Right renal pelvis (tissue), 4 donors: ENCODE measurements around the gene HSP90AA1. TPM values are rescaled to one million over a fixed set of nuclear protein-coding genes. Genes with fewer than 3 reads are reported as not detected.
"Not testable (repeated sequence)": the region's sequence is repeated elsewhere in the genome, so short reads cannot be mapped to it uniquely, and the experiment has no call there.

Source experiments
- DNase-seq, 4 donors: peaks; one replicate each; pipeline ENCODE4 v3.0.0-alpha.2; 2013; ENCODE audit warnings: low read depth in 4 of 4, low spot score in 3 of 4, missing footprints in 1 of 4
- polyA plus RNA-seq, 4 donors: library from polyadenylated mRNA; unstranded; fragments of 120-200 nt; gene quantifications; one replicate each; pipeline ENCODE4 v1.2.1, GENCODE V29; 2013; ENCODE audit not compliant: insufficient read length in 4 of 4

Gene HSP90AA1
- polyA plus RNA-seq, 4 donors: 684 to 793 (median 736) TPM

GRCh38 chr14:102074415-102074964 is 12.4 kb downstream of the HSP90AA1 start:
- DNase-seq: no peak

- no peak for DNase-seq
Measured at GRCh38 chr14:102071283-102071998, 15.4 kb downstream of the HSP90AA1 start.

- DNase-seq: no peak
Measured at GRCh38 chr14:102066041-102066451, 20.8 kb downstream of the HSP90AA1 start.

GRCh38 chr14:102064590-102064989 is 22.3 kb downstream of the HSP90AA1 start:
- DNase-seq: not testable (repeated sequence)

- no peak for DNase-seq
Measured at GRCh38 chr14:102063808-102064429, 22.9 kb downstream of the HSP90AA1 start.

GRCh38 chr14:102063109-102063807 is 23.6 kb downstream of the HSP90AA1 start:
- peak in 3 of 4 donors; percentile 44 to 72 (median 72) for DNase-seq

GRCh38 chr14:102058961-102059360 is 27.9 kb downstream of the HSP90AA1 start:
- DNase-seq: no peak

- no peak for DNase-seq
Measured at GRCh38 chr14:102058146-102058545, 28.7 kb downstream of the HSP90AA1 start.

- DNase-seq: no peak
Measured at GRCh38 chr14:102057480-102058114, 29.2 kb downstream of the HSP90AA1 start.

- no peak for DNase-seq
Measured at GRCh38 chr14:102056694-102057442, 30.0 kb downstream of the HSP90AA1 start.

GRCh38 chr14:102055181-102055901 is 31.5 kb downstream of the HSP90AA1 start:
- no peak for DNase-seq

- DNase-seq: no peak
Measured at GRCh38 chr14:102052522-102052921, 34.3 kb downstream of the HSP90AA1 start.

- DNase-seq: no peak
Measured at GRCh38 chr14:102050625-102051024, 36.2 kb downstream of the HSP90AA1 start.

- no peak for DNase-seq
Measured at GRCh38 chr14:102050026-102050405, 36.8 kb downstream of the HSP90AA1 start.

GRCh38 chr14:102049258-102050025 is 37.4 kb downstream of the HSP90AA1 start:
- no peak for DNase-seq

- no peak for DNase-seq
Measured at GRCh38 chr14:102047808-102048540, 38.9 kb downstream of the HSP90AA1 start.

GRCh38 chr14:102046337-102047278 is 40.2 kb downstream of the HSP90AA1 start:
- peak; percentile 43 to 61 (median 50) for DNase-seq
